Right cardiac atrium (tissue), 5 donors: Measurements from ENCODE around the gene CTAG1B. TPM values are rescaled to one million over a fixed set of nuclear protein-coding genes. Genes with fewer than 3 reads are reported as not detected.
"Not testable (repeated sequence)": the region's sequence is repeated elsewhere in the genome, so short reads cannot be mapped to it uniquely, and the experiment has no call there.

Source experiments
- ATAC-seq, 2 donors: fragments of 200-7000 bp; cut with Tn5 transposase; one replicate each; pipeline versions ENCODE4 v1.8.0 to v1.9.1; 2020; ENCODE audit warnings: moderate library complexity in 2 of 2, mild to moderate bottlenecking in 1 of 2
- DNase-seq, 3 donors: peaks; one replicate each; pipeline ENCODE4 v3.0.0-alpha.2; 2020
- H3K27ac ChIP-seq: one replicate; pipeline ENCODE4 v1.5.1; 2013; ENCODE audit warnings: mild to moderate bottlenecking, low read length, control low read depth, moderate library complexity
- H3K27me3 ChIP-seq: one replicate; pipeline ENCODE4 v1.6.1; 2013; ENCODE audit not compliant: control insufficient read depth, insufficient read depth
- H3K4me1 ChIP-seq: one replicate; pipeline ENCODE4 v1.6.1; 2013; ENCODE audit warnings: low read length; ENCODE audit not compliant: control insufficient read depth, insufficient read depth
- H3K4me3 ChIP-seq: one replicate; pipeline ENCODE4 v1.5.1; 2013; ENCODE audit warnings: low read length, control low read depth
- H3K9me3 ChIP-seq: one replicate; pipeline ENCODE4 v1.6.1; 2013; ENCODE audit warnings: low read length; ENCODE audit not compliant: control insufficient read depth
- WGBS: extraction: QIAGEN DNeasy Blood & Tissue Kit; methylation state at CpG from one replicate; pipeline ENCODE4 v1.1.7; 2013; 5-methylcytosine and 5-hydroxymethylcytosine counted together
- intact Hi-C, 4 donors: fragments of 100-400 bp; cut with DNase I; formaldehyde crosslinking; loops; one replicate each; pipeline versions ENCODE4 v1.11.0 to v1.14.0; 2022 to 2023
- polyA plus RNA-seq: library from polyadenylated mRNA; stranded (reverse); fragments of 200-250 nt; gene quantifications from one replicate; pipeline ENCODE4 v1.2.3, GENCODE V29; 2013
- total RNA-seq, 4 donors: library from RNA; stranded (reverse); fragmentation: NEBNext Ultra II Directional; extraction: Animal tissue kit (Norgen Biotek cat#: 25700); gene quantifications; one replicate each; pipeline ENCODE4 v1.2.1, GENCODE V29; 2021
- donor health status: healthy with polysubstance abuse.
- donor health status: DM: no; HTN: yes; CAD: no.
- donor health status: DM: no; HTN: no; CAD: no.
- donor health status: DM: no; HTN: yes; CAD: no; lungs with severe emphysema.
- donor health status: DM: yes; HTN: yes; CAD: no.

The CTAG1B gene
- total and polyA plus RNA-seq, 5 donors, result not detected

DNA sequence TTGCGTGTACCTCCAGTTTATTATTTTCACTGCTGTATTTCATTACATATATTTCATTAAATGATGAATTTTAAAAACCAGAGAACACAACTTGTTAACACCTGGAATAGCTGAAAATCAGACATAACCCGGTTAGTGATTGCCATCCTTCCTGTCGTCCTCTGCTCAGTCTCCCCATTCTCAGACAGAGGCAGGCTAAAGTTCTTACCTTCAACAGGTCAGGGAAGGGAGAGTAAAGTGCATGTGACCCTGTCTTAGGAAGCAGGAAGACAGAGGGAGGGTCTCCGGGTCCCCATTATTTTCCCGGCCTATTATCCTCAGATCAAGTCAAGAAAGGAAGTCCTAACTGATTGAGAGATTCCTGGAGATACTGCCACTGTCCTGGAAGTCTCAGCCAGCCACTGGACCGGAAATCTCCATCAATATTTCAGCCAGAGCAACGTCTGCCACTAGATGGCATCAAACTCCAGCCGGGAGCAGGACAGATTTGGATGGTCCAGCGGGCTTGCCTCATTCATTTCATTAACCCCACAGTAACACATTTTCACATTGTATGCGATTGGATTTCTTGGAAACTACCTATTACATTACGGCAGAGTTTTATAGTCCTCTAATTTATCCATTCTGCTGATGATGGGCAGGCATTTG is 1.8 kb upstream of the CTAG1B start:
- H3K4me3 ChIP-seq, H3K27me3 ChIP-seq, intact Hi-C loops, DNase-seq, H3K4me1 ChIP-seq, H3K9me3 ChIP-seq, H3K27ac ChIP-seq: not testable (repeated sequence)
- 13% methylated on average over 3 of the region's 11 CpGs for WGBS
- ATAC-seq, result peak; percentile 55 to 74

DNA sequence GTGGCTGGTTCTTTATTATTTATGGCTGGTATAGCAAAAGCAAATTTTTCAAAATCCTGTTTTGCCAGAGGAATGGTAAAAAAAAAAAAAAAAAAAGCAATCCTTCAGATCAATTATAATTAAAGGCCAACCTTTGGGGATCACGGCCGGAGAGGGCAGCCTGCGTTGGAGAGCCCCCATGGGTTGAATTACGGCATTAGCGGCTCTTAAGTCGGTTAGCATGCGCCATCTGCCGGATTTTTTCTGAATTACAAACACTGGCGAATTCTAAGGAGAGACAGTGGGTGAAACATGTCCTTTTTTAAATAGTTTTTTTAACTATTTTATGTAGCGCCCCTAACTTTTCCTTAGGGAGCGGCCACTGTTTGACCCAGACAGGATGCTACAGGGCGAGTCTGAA is 5.5 kb downstream of the CTAG1B start:
- 25% methylated on average over 5 of the region's 12 CpGs for WGBS
- DNase-seq, ATAC-seq, H3K9me3 ChIP-seq, H3K27me3 ChIP-seq, intact Hi-C loops, H3K4me1 ChIP-seq, H3K4me3 ChIP-seq, H3K27ac ChIP-seq: not testable (repeated sequence)

GRCh38 chrX:154611146-154611545 is 7.9 kb downstream of the CTAG1B start:
- H3K4me3 ChIP-seq, H3K4me1 ChIP-seq, H3K27ac ChIP-seq, ATAC-seq, H3K27me3 ChIP-seq, H3K9me3 ChIP-seq, intact Hi-C loops: not testable (repeated sequence)
- WGBS, result 81% methylated on average over 12 of the region's 12 CpGs
- peak in 1 of 3 donors; percentile 43 for DNase-seq

GRCh38 chrX:154608823-154609222 is 10.3 kb downstream of the CTAG1B start:
- H3K4me1 ChIP-seq, H3K4me3 ChIP-seq, intact Hi-C loops, H3K27ac ChIP-seq, H3K27me3 ChIP-seq, ATAC-seq, H3K9me3 ChIP-seq, DNase-seq: not testable (repeated sequence)
- 50% methylated on average over 12 of the region's 12 CpGs for WGBS

- H3K4me3 ChIP-seq, H3K4me1 ChIP-seq, H3K27ac ChIP-seq, H3K27me3 ChIP-seq, H3K9me3 ChIP-seq, intact Hi-C loops, ATAC-seq: not testable (repeated sequence)
- WGBS, result 84% methylated on average over 10 of the region's 11 CpGs
- DNase-seq, result peak in 1 of 3 donors; percentile 28
Measured at GRCh38 chrX:154607976-154608375, 11.1 kb downstream of the CTAG1B start.

DNA sequence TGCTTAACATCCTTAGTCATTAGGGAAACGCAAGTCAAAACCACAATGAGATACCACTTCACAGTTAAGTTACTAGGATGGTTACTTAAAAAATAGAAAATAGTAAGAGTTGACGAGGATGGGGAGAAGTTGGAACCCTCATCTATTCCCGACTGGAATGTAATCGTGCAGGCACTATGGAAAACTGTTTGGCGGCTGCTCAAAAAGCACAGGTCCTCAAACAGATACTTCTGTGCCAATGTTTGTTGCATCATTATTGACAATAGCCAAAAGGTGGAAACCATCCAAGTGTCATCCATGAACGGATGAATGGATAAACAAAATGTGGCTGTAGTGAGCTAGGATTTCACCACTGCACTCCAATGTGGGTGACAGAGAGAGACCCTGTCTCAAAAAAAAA is 11.7 kb downstream of the CTAG1B start:
- 67% methylated on average over 6 of the region's 6 CpGs for WGBS
- Histone ChIP-seq H3K9me3 (no peaks in the 10 kb centered on the region), H3K4me1 (no peaks in the 10 kb centered on the region), H3K27me3 (no peaks in the 10 kb centered on the region), H3K27ac (no peak overlapping the region), H3K4me3 (no peak overlapping the region)
- DNase-seq, result no peak
- intact Hi-C loops, result no loop called here
- ATAC-seq, result no peak

GRCh38 chrX:154605566-154605965 is 13.5 kb downstream of the CTAG1B start:
- no peak for ATAC-seq

GRCh38 chrX:154603438-154604430 is 15.3 kb downstream of the CTAG1B start:
- peak in 1 of 2 donors; percentile 40 for ATAC-seq
- Histone ChIP-seq H3K27me3 (no peaks in the 10 kb centered on the region), H3K4me1 (no peaks in the 10 kb centered on the region), H3K27ac (no peak overlapping the region), H3K4me3 (no peak overlapping the region), H3K9me3 (no peaks in the 10 kb centered on the region)
- intact Hi-C loops, result no loop called here
- 75% methylated on average over 13 of the region's 13 CpGs for whole genome bisulfite sequencing
- no peak for DNase-seq

More at GRCh38 chrX:154605566-154605965, 13.5 kb downstream of the CTAG1B start:
- Histone ChIP-seq H3K27me3 (no peaks in the 10 kb centered on the region), H3K9me3 (no peaks in the 10 kb centered on the region), H3K4me3 (no peak overlapping the region), H3K4me1 (no peaks in the 10 kb centered on the region), H3K27ac (no peak overlapping the region)
- intact Hi-C loops, result no loop called here
- DNase-seq, result no peak
- WGBS, result 80% methylated on average over 6 of the region's 6 CpGs

DNA sequence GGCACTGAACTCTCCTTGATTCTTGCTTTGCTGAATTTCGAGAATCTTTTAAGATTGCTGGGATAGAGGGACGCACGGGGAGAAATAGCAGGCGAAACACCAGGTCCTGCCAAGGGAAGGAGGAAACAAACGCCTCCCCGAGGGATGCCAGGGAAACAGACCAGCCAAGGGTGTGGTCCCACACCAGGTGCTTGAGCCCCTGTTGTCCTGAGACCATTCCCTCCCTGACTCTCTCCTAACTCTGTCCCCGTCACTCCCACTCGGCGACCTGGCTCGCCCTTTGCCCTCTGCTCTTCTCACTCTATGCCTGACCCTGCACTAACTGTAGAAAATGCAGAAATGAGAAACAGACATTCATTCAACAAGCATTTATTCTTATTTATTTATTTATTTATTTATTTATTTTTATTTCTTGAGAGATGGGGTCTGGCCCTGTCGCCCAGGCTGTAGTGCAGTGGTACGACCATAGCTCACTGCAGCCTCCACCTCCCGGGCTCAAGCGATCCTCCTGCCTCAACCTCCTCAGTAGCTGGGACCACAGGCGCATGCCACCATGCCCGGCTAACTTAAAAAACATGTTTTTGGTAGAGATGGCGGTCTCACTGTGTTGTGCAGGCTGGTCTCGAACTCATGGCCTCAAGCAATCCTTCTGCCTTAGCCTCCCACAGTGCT is 16.2 kb downstream of the CTAG1B start:
- intact Hi-C loops, result no loop called here
- no peak for DNase-seq
- 89% methylated on average over 18 of the region's 18 CpGs for WGBS

GRCh38 chrX:154602226-154602625 is 16.9 kb downstream of the CTAG1B start:
- ATAC-seq (no peak), DNase-seq (peak in 1 of 3 donors; percentile 24)
- H3K27ac ChIP-seq, result no peak overlapping the region
- intact Hi-C loops, result no loop called here
- H3K4me1 ChIP-seq, result no peaks in the 10 kb centered on the region
- no peak overlapping the region for H3K4me3 ChIP-seq
- 69% methylated on average over 13 of the region's 13 CpGs for WGBS
- no peaks in the 10 kb centered on the region for H3K9me3 ChIP-seq
- no peaks in the 10 kb centered on the region for H3K27me3 ChIP-seq

More for the DNA sequence above, 16.2 kb downstream of the CTAG1B start:
- Histone ChIP-seq H3K4me3 (no peak overlapping the region), H3K9me3 (no peaks in the 10 kb centered on the region), H3K4me1 (no peaks in the 10 kb centered on the region), H3K27me3 (no peaks in the 10 kb centered on the region), H3K27ac (no peak overlapping the region)
- ATAC-seq, result no peak
